KMS-11 (cell line): ENCODE measurements around the gene EGLN2.
A peak's percentile ranks its signal among the peaks of the same experiment; 100 is the strongest.
"Not testable (repeated sequence)": the region's sequence is repeated elsewhere in the genome, so short reads cannot be mapped to it uniquely, and the experiment has no call there.

ENCODE experiments used
- H2AFZ ChIP-seq: fragments of 200-600 bp; sonication (generic); 2 replicates; pipeline ENCODE4 v1.6.1; 2016; ENCODE audit warnings: antibody characterized with exemption, mixed run types, low read depth
- H3K27ac ChIP-seq: fragments of 200-600 bp; sonication (generic); 2 replicates; pipeline ENCODE4 v1.6.1; 2016; ENCODE audit warnings: mild to moderate bottlenecking, mixed run types
- H3K27me3 ChIP-seq: fragments of 200-600 bp; sonication (generic); 2 replicates; pipeline ENCODE4 v1.6.1; 2017; ENCODE audit warnings: mild to moderate bottlenecking, low read depth, mixed run types, moderate library complexity; ENCODE audit not compliant: insufficient read depth
- H3K36me3 ChIP-seq: fragments of 200-600 bp; sonication (generic); 2 replicates; pipeline ENCODE4 v1.6.1; 2017; ENCODE audit warnings: mild to moderate bottlenecking, mixed run types; ENCODE audit not compliant: insufficient read depth
- H3K4me1 ChIP-seq: fragments of 200-600 bp; sonication (generic); 2 replicates; pipeline ENCODE4 v1.6.1; 2016; ENCODE audit warnings: mild to moderate bottlenecking, low read depth, mixed run types; ENCODE audit not compliant: poor library complexity, severe bottlenecking
- H3K4me2 ChIP-seq: fragments of 200-600 bp; sonication (generic); 2 replicates; pipeline ENCODE4 v1.7.0; 2016; ENCODE audit warnings: mild to moderate bottlenecking, mixed run types
- H3K4me3 ChIP-seq: fragments of 200-600 bp; sonication (generic); IDR thresholded peaks from 2 replicates; pipeline ENCODE4 v1.6.1; 2017; ENCODE audit warnings: low read depth, low read length, mixed read lengths; ENCODE audit not compliant: insufficient read depth
- H3K79me2 ChIP-seq: fragments of 200-600 bp; sonication (generic); 2 replicates; pipeline ENCODE4 v1.6.1; 2016; ENCODE audit warnings: low read depth, mixed run types; ENCODE audit not compliant: insufficient read depth
- H3K9ac ChIP-seq: fragments of 200-600 bp; sonication (generic); 2 replicates; pipeline ENCODE4 v1.6.1; 2016; ENCODE audit warnings: mild to moderate bottlenecking, mixed run types
- H4K20me1 ChIP-seq: fragments of 200-600 bp; sonication (generic); 2 replicates; pipeline ENCODE4 v1.6.1; 2016; ENCODE audit warnings: mild to moderate bottlenecking, mixed run types; ENCODE audit not compliant: insufficient read depth
- TF ChIP-seq, protein P1 (sequence below): fragments of 200-600 bp; sonication (generic); conservative IDR thresholded peaks from 2 replicates; pipeline ENCODE4 v1.6.1; 2017; ENCODE audit warnings: low read depth, mild to moderate bottlenecking, antibody characterized with exemption, low read length, moderate library complexity, mixed read lengths

The EGLN2 gene

DNA sequence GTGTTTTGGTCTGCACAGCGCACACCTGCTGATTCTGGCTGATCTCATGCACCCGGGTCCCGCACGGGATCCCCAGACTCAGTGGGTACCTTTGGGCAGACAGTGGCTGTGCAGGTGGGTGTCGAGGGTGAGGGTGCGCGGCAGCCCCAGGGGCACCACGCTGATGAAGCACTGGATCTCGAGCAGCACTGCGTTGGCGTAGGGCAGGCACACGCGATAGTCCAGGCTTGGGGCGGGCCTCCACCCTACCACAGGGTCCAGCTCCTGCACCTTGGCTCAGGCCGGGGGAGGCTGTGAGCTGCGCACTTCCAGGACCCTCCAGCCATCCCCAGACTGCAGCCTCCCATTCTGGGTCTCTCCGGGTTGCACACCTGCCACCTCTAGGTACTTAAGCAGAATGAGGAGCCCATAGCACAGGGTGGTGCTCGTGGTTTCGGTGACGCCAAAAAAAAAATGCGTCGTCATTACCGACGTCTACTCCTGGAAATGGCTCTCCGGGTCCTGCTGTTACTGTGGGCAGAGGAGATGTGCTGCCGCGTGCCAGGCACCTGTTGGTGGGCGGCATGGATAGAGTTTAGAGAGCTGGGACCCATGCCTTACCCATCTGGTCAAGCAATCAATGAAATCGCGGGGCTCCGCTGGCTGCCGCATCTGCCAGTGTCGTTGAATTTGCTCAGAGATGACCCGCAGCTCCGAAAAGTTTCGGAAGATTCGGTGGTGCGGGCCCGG is 10.5 kb downstream of the EGLN2 start:
- Histone ChIP-seq H3K27ac (no peak overlapping the region), H3K36me3 (no peaks in the 10 kb centered on the region), H3K9ac (no peak overlapping the region), H2AFZ (no peak overlapping the region), H3K27me3 (no peaks in the 10 kb centered on the region), H4K20me1 (0 out of 2 replicates have a peak, but pooled peaks cover 6% of the 10 kb centered on the region), H3K4me3 (no peak overlapping the region), H3K4me1 (peaks cover 6% of the 10 kb centered on the region), H3K4me2 (no peak overlapping the region), H3K79me2 (no peaks in the 10 kb centered on the region)
- TF ChIP-seq, protein P1, sequence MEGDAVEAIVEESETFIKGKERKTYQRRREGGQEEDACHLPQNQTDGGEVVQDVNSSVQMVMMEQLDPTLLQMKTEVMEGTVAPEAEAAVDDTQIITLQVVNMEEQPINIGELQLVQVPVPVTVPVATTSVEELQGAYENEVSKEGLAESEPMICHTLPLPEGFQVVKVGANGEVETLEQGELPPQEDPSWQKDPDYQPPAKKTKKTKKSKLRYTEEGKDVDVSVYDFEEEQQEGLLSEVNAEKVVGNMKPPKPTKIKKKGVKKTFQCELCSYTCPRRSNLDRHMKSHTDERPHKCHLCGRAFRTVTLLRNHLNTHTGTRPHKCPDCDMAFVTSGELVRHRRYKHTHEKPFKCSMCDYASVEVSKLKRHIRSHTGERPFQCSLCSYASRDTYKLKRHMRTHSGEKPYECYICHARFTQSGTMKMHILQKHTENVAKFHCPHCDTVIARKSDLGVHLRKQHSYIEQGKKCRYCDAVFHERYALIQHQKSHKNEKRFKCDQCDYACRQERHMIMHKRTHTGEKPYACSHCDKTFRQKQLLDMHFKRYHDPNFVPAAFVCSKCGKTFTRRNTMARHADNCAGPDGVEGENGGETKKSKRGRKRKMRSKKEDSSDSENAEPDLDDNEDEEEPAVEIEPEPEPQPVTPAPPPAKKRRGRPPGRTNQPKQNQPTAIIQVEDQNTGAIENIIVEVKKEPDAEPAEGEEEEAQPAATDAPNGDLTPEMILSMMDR, result no peak

DNA sequence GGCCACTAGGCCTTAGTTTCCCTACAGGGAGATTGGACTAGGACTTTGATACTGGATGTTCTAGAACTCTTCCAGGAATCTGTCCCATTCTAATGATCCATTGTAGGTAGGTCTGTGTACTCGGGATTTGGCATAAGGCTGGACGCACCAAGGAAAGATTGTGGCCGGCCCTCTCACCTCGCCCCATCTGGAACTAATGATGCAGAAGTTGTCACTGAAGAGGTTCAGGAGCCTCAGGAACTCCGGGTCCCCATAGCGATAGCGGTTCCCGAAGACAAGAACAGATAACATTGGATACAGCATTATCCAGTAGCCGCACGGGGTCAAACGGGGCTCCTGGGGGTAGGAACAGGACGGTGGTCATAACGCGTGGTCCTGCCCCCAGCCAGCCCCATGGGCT is 11.2 kb downstream of the EGLN2 start:
- Histone ChIP-seq H3K36me3 (no peaks in the 10 kb centered on the region), H3K4me1 (peaks cover 6% of the 10 kb centered on the region), H4K20me1 (0 out of 2 replicates have a peak, but pooled peaks cover 3% of the 10 kb centered on the region), H3K27me3 (peaks cover 3% of the 10 kb centered on the region; the same call in 1 of the 2 replicates), H3K4me2 (no peak overlapping the region; the same call in 1 of the 2 replicates), H2AFZ (no peak overlapping the region), H3K27ac (no peak overlapping the region), H3K4me3 (no peak overlapping the region), H3K9ac (no peak overlapping the region), H3K79me2 (no peaks in the 10 kb centered on the region)
- TF ChIP-seq, protein P1, result no peak

DNA sequence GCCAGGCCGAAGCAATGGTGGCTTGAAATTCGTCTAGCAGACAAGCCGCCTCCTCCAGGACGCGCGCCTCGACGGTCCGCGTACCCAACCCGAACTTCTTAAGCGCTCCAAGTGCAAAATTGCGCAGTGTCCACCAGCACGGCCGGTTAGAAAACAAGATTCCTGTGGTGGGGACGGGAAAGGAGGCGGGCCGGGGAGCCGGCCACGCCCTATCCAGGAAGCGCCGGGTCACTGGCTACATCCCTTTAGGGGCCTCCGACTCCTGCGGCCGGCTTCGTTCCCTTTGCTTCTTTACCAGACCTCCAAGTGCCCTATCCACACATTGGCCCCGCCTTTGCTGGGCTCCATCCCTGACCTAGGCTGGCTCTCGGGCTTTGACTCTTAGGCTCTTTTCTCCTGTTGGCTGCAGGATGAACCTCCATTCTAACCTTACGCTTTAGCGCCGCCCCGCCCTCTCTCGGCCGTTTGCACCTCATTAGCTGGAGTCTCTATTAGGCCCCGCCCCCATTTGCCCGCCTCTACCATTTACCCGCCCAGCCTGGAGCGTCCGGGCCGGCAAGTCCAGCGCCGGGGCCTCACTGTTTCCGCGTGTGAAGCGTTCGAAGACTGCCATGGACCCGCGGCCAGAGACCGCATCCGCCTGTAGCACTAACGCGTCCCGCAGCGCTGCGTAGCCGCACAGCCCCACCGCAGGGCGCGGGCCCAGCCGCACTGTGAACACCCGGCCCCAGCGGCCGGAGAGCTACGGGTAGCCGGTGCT is 11.8 kb downstream of the EGLN2 start:
- H3K4me1 ChIP-seq, result not testable (repeated sequence)

DNA sequence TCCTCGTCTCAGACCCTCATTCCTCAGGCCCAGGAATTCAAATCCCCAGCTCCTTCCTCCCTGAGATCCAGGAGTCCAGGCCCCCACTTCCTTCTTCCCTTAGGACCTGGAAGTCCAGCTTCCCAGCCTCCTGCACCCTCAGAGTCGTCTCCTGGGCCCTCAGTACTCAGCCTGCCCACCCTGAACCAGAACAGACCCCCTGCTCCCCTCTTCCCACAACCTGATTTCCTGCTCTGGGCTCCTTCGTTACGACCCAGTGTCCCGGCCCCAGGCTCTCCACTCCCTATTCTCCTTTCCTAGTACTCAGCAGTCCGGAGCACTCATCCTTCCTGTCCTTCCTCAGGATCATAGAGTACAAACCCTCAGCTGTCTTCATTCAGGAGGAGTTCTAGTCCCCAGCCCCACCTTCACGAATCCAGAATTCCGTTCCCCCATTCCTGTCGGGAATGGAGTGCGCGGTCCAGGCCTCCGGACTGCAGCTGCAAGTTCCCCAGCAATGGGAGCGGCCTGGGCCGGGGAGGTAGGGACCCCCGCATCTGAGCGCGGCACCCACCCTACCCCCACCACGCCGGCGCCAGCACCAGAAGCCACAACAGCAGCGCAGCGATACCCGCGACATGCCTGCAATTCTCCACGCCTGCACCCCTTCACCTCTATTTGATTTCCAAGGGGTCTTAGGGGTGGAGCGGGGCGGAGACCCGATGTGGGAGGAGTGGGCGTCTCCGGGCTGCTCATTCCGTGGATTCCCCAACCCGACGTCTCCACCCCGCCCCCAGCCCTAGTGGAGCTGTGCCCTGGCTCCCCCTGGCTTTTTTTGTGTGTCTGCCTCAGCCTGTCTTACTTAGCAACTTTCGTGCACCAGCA is 12.7 kb downstream of the EGLN2 start:
- Histone ChIP-seq H3K9ac (peak overlapping the region; percentile 22; the same call in 1 of the 2 replicates), H4K20me1 (no peaks in the 10 kb centered on the region), H3K4me1 (peaks cover 6% of the 10 kb centered on the region), H3K27ac (no peak overlapping the region), H3K4me2 (peak overlapping the region; percentile 37; the same call in 1 of the 2 replicates), H3K36me3 (no peaks in the 10 kb centered on the region), H3K27me3 (peaks cover 6% of the 10 kb centered on the region; the same call in 1 of the 2 replicates), H3K79me2 (no peaks in the 10 kb centered on the region), H2AFZ (peak overlapping the region; percentile 71), H3K4me3 (no peak overlapping the region)
- TF ChIP-seq, protein P1, result no peak

More for the DNA sequence above, 11.8 kb downstream of the EGLN2 start:
- H4K20me1 ChIP-seq, H3K36me3 ChIP-seq, H3K79me2 ChIP-seq, H3K27ac ChIP-seq, H3K4me3 ChIP-seq, H3K27me3 ChIP-seq: not testable (repeated sequence)
- Histone ChIP-seq H3K9ac (peak overlapping the region; percentile 22; the same call in 1 of the 2 replicates), H3K4me2 (peak overlapping the region; percentile 53; the same call in 1 of the 2 replicates), H2AFZ (peak overlapping the region; percentile 71)

DNA sequence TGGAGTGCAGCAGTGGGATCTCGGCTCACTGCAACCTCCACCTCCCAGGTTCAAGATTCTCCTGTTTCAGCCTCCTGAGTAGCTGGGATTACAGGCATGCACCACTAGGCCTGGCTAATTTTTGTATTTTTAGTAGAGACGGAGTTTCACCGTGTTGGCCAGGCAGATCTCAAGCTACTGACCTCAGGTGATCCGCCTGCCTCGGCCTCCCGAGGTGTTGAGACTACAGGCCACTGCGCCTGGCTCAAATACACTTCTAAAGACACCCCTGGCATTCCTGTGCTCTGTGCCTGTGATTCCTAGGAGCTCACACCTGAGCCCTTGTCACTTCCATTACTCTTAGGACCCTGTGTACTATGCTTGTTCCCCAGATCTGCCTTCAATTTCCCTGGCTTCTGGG is 13.6 kb downstream of the EGLN2 start:
- H3K4me1 ChIP-seq, H3K36me3 ChIP-seq, H4K20me1 ChIP-seq, H3K4me3 ChIP-seq, H3K79me2 ChIP-seq, H2AFZ ChIP-seq, H3K4me2 ChIP-seq, H3K27me3 ChIP-seq, H3K27ac ChIP-seq, H3K9ac ChIP-seq: not testable (repeated sequence)
